Measurements from ENCODE around the gene TBC1D16.

DNA sequence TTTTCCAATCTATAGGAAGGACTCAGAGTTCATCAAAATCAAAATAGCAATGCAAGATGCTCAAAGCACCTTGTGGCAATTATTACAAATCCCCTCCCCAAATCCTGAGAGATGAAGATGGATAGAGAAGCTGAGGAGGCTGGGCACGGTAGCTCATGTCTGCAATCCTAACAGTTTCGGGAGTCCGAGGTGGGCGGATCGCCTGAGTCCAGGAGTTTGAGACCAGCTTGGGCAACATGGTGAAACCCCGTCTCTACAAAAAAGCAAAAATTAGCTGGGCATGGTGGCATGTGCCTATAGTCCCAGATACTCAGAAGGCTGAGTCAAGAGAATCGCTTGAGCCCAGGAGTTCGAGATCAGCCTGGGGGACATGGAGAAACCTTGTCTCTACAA lies 8.6 kb downstream of the TBC1D16 start:
- no peak for TF ChIP-seq EZH2 (IDR thresholded peaks at IDR 0.05; ENCODE audit: borderline replicate concordance, insufficient read depth, low read depth, low read length, poor library complexity, severe bottlenecking)
- TF ChIP-seq, protein P1, sequence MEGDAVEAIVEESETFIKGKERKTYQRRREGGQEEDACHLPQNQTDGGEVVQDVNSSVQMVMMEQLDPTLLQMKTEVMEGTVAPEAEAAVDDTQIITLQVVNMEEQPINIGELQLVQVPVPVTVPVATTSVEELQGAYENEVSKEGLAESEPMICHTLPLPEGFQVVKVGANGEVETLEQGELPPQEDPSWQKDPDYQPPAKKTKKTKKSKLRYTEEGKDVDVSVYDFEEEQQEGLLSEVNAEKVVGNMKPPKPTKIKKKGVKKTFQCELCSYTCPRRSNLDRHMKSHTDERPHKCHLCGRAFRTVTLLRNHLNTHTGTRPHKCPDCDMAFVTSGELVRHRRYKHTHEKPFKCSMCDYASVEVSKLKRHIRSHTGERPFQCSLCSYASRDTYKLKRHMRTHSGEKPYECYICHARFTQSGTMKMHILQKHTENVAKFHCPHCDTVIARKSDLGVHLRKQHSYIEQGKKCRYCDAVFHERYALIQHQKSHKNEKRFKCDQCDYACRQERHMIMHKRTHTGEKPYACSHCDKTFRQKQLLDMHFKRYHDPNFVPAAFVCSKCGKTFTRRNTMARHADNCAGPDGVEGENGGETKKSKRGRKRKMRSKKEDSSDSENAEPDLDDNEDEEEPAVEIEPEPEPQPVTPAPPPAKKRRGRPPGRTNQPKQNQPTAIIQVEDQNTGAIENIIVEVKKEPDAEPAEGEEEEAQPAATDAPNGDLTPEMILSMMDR (IDR thresholded peaks at IDR 0.05), result no peak

Measured in B cell (primary cell).